Measurements from ENCODE around the gene MTCL3.

Gene MTCL3

GRCh38 chr6:127464161-127464880 lies 54.8 kb downstream of the MTCL3 start:
- in situ Hi-C loops (cut with HindIII; ENCODE audit: extremely low pct_ligation_motif_present, low pct_unique_long_range_greater_than_20kb) = loop anchor here (5.0 kb wide), 1 partner anchor 78 kb away; no protein-coding TSS in a partner anchor
- BruUV-seq (replicated peaks) = no TSS peak
- Histone ChIP-seq H3K9ac (ENCODE audit: insufficient read depth, low read depth, low read length) (no peak overlapping the region), H3K4me3 (replicated peaks in 1 of 3; ENCODE audit: insufficient read depth in 1 of 3, low read depth in 2 of 3, low read length in 3 of 3) (no peak overlapping the region), H3K27ac (ENCODE audit: extremely low read length, insufficient read depth, low read length) (no peak overlapping the region), H3K36me3 (replicated peaks in 1 of 2; ENCODE audit: control insufficient read depth in 1 of 2, insufficient read depth in 2 of 2, low read length in 2 of 2) (no peaks in the 10 kb centered on the region), H3K79me2 (ENCODE audit: insufficient read depth, low read length) (no peaks in the 10 kb centered on the region), H2AFZ (ENCODE audit: low read length) (no peak overlapping the region), H3K4me2 (ENCODE audit: low read depth, low read length) (no peak overlapping the region), H4K20me1 (ENCODE audit: insufficient read depth, low read length) (no peaks in the 10 kb centered on the region), H3K27me3 (ENCODE audit: control insufficient read depth in 1 of 2, insufficient read depth in 2 of 2, low read length in 2 of 2) (no peaks in the 10 kb centered on the region), H3K4me1 (ENCODE audit: insufficient read depth, low read length) (no peaks in the 10 kb centered on the region), H3K9me3 (ENCODE audit: low read length) (no peaks in the 10 kb centered on the region)
- ATAC-seq (no peak), FAIRE-seq (no peak), DNase-seq (ENCODE audit: low spot score) (no peak)
- WGBS (ENCODE audit: low lambda C conversion rate) = 11% methylated on average over 6 of the region's 6 CpGs
- ChIA-PET CTCF (ENCODE audit: low intra/inter-chr PET ratio, low total read pairs) (interaction anchor here (1.2 to 4.8 kb wide), 5 partner anchors 75 to 226 kb away, joined by 3 to 24 read pairs (median 8); no protein-coding TSS in a partner anchor), POLR2A (no interaction called here)
- intact Hi-C loops (cut with micrococcal nuclease; ENCODE audit: unreplicated experiment) = loop anchor here (10.0 kb wide), 1 partner anchor 1270 kb away; no protein-coding TSS in a partner anchor
- no peak for TF ChIP-seq GATA4 (IDR thresholded peaks at IDR 0.05; ENCODE audit: borderline replicate concordance, low read depth)
- TF ChIP-seq HNRNPL (IDR thresholded peaks at IDR 0.05; ENCODE audit: low read depth, low read length) = no peak
- TF ChIP-seq PRDM15 (CRISPR knock-in tag; IDR thresholded peaks at IDR 0.05) = no peak
- no peak for TF ChIP-seq NCOA1 (CRISPR knock-in tag; IDR thresholded peaks at IDR 0.05)
- no peak for TF ChIP-seq RFX5 (IDR thresholded peaks at IDR 0.05; ENCODE audit: low read depth, low read length)
- TF ChIP-seq TFE3 (CRISPR knock-in tag; IDR thresholded peaks at IDR 0.05) = no peak
- TF ChIP-seq NR2F1 (CRISPR knock-in tag; IDR thresholded peaks at IDR 0.05) = no peak
- no peak for TF ChIP-seq ZNF530 (CRISPR knock-in tag; IDR thresholded peaks at IDR 0.05; ENCODE audit: low read depth)
- TF ChIP-seq ZKSCAN5 (CRISPR knock-in tag; IDR thresholded peaks at IDR 0.05) = no peak
- TF ChIP-seq ARID5B (CRISPR knock-in tag; IDR thresholded peaks at IDR 0.05) = no peak
- no peak for TF ChIP-seq ZNF30 (CRISPR knock-in tag; IDR thresholded peaks at IDR 0.05)
- TF ChIP-seq ZNF709 (CRISPR knock-in tag; IDR thresholded peaks at IDR 0.05) = no peak
- TF ChIP-seq ZNF776 (CRISPR knock-in tag; IDR thresholded peaks at IDR 0.05) = no peak
- no peak for TF ChIP-seq ZNF124 (CRISPR knock-in tag; IDR thresholded peaks at IDR 0.05)

Data from HepG2 (cell line).